Hypothalamus (tissue), 51 donors: ENCODE measurements around the gene CNTD1.
A peak's percentile ranks its signal among the peaks of the same experiment; 100 is the strongest.
"Not testable (repeated sequence)": the region's sequence is repeated elsewhere in the genome, so short reads cannot be mapped to it uniquely, and the experiment has no call there.

Experiments used
- DNase-seq, 51 donors: peaks; one replicate each; lab custom pipeline; 2025; lab: John Stamatoyannopoulos, UW

CNTD1 gene, protein sequence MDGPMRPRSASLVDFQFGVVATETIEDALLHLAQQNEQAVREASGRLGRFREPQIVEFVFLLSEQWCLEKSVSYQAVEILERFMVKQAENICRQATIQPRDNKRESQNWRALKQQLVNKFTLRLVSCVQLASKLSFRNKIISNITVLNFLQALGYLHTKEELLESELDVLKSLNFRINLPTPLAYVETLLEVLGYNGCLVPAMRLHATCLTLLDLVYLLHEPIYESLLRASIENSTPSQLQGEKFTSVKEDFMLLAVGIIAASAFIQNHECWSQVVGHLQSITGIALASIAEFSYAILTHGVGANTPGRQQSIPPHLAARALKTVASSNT

GRCh38 chr17:42798383-42799380 is at the start of gene CNTD1, which contains the start of gene COA3:
TSS of gene CNTD1 (plus strand) at chr17:42798861. CDS start at chr17:42799068, 207 bp downstream.
TSS of gene COA3 (minus strand) at chr17:42798704. CDS start at chr17:42798681, 23 bp downstream.
- DNase-seq: peak; percentile 23 to 84 (median 69)

DNA sequence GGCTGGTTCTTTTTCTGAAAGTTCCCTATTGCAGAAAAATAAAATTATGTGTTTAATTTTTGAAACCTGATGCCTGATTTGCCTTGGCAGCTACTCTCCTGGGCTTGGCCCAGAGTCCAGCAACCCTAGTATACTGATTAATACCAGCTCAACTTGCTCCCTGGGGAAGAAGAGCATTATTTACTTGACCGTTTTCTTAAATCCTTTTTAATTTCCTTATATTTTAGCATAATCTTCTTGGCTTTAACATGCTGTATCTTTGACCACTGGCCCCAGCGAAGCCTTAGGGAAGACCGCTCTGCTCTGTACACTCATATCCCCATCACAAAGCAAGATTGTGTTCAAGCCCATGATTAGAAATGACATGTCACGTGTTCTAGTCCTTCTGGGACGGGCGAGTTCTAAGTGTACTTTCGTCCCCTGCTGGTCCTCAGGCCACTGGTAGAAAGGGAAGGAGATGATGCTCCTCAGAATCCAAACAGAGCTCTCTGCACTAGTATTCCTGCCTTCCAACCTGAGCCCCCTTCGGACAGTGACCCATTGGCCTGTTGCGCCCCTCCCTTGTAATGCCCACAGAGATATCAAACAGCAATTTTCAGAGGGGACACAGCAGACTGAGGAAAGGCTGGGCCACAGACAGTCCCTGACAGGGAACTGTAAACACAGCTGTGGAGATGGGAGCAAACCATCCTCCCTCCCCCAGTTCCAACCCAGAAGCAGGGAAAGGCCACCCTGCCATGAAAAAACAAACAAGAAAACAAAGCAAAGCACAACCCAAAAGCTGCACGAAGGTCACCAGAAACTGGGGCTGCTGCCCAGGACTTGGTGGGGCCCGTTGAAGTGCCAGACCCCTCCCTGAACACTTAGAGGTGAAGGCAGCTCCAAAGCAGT is 49.5 kb upstream of the CNTD1 start:
- DNase-seq: peak in 3 of 51 donors; percentile 11 to 47 (median 20)

DNA sequence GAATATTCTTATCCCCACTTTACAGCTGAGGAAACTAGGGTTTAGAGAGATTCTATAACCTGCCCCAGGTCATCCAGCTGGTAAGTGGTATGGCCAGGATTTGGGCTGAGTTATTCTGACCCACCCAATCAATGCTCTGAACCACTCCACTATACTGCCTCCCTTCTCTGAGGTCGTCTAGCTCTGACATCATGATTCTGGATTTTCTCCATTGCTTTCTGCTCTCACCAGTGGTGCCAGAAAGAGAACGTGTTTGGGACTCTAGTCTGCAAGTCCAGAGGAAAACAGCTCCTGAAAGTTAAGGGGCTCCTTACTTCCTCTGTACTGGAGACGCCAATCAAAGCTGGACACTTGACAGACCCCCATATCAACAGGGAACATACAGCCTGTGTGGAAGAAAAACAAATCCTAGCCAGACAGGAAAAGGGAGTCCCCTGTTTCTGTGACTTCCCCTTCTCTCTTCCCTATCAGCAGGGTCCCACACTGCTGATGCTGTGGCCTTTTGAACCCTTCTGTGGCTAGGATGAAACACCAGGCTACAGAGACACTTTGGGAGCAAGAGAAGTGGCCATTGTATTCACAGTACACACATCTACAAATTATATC is 47.8 kb upstream of the CNTD1 start:
- DNase-seq: peak in 1 of 51 donors; percentile 4

- DNase-seq: no peak
Observed at GRCh38 chr17:42751628-42752027, 47.0 kb upstream of the CNTD1 start.

DNA sequence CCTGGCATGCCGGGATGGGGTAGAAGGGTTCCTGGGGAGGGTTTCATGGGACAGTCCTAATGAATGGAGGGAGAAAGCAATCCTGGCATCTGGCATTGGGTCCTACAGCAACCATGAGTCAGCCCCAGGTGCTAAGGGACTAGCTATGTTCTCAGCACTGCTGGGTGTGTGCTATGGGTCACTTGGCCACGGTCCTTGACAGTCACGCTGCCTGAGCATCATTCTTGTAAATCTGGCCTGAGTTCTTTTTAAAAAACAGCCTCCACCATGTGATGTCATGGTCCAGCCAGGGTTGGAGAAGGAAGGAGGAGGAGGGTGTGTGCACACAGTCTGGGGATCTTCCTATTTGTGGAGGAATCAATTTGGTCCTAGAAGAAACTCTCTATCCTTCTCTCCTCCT is 43.9 kb upstream of the CNTD1 start:
- DNase-seq: peak in 1 of 51 donors; percentile 7

- no peak for DNase-seq
Observed at GRCh38 chr17:42759982-42760651, 38.5 kb upstream of the CNTD1 start.

GRCh38 chr17:42760652-42761581 is 37.7 kb upstream of the CNTD1 start, which contains the start of gene RAMP2:
TSS of gene RAMP2 (plus strand) at chr17:42761227. CDS start at chr17:42761262, 35 bp downstream.
- no peak for DNase-seq

DNA sequence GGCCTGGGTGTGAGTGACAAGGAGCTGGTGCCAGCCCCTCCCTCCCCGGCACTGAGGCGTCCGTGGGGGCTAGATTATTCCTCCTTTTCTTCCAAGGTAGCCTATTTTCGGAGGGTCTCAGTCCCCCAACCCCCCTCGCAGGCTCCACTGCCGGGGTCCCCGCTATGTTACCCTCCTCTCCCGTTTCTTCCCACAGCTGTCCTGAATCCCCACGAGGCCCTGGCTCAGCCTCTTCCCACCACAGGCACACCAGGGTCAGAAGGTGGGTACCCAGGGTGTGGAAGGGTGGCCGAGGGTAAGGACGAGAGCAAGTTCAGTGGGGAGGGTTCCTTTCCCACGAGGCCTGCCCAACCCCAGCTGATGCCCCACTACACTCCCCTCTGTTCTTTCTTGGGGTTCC is 37.0 kb upstream of the CNTD1 start:
- DNase-seq: no peak

GRCh38 chr17:42766124-42766523 is 32.5 kb upstream of the CNTD1 start:
- no peak for DNase-seq

GRCh38 chr17:42767512-42767911 is 31.1 kb upstream of the CNTD1 start:
- DNase-seq: no peak

- not testable (repeated sequence) for DNase-seq
Observed at GRCh38 chr17:42768006-42768405, 30.7 kb upstream of the CNTD1 start.

- not testable (repeated sequence) for DNase-seq
Observed at GRCh38 chr17:42769964-42770363, 28.7 kb upstream of the CNTD1 start.

- DNase-seq: no peak
Observed at GRCh38 chr17:42772945-42773289, 25.7 kb upstream of the CNTD1 start.

DNA sequence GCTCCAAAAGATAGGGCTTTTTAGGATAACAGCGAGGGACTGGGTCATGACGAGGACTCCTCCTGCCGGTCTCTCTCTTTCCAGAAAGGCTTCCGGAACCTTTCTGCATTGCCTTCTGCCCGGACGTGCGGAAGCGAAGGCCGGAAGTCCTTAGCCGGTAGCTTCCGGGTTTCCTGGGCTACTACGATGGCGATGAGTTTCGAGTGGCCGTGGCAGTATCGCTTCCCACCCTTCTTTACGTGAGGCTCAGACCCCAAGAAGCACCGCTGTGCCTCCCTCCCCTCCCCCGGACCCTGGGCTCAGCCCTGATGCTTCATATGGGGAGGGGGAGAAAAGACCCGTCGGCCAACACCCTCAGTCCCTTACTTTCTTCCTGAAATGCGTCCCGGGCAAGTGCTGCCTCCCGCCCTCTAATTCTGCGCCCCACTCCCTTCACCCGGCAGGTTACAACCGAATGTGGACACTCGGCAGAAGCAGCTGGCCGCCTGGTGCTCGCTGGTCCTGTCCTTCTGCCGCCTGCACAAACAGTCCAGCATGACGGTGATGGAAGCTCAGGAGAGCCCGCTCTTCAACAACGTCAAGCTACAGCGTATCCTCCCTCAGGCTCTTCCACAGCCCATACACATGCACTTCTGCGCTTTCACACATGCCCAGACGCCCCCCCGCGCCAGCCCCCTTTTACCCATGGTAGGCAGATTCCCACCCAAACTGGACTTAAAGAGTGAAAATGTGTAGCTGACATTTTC is 25.2 kb upstream of the CNTD1 start, which contains the start of gene VPS25:
Gene VPS25 (plus strand): TSS at position 160 of the 746 bp plus-strand sequence. CDS start 27 bp downstream, at position 187.
- peak in 50 of 51 donors; percentile 30 to 87 (median 68) for DNase-seq

DNA sequence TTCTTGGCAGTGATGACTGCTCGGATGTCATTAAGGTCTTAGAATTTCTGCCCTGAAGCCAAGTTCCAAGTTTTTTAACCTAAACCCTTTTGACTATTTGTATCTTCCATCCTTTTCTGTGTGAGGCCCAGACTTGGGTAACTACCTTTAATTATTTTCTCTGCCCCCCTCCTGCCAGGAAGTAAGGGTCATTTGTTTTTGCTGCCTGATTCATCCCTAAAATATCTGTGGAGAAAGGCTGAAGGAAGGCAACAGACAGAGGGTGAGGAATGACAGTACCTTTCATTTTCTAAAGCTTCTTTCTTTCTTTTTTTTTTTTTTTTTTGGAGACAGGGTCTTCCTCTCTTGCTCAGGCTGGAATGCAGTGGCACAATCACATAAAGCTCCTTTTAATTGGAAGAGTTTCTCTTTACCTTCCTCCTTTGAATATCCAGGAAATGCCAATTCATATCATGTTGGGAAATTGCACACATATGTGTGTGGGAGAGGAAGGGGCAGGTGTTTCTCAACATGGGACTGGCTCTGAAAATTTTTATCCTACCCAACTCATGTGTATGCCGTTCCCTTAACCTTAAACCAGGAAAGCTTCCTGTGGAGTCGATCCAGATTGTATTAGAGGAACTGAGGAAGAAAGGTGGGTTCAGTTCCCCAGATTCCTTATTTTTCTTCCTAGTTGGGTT is 24.5 kb upstream of the CNTD1 start:
- DNase-seq: no peak

DNA sequence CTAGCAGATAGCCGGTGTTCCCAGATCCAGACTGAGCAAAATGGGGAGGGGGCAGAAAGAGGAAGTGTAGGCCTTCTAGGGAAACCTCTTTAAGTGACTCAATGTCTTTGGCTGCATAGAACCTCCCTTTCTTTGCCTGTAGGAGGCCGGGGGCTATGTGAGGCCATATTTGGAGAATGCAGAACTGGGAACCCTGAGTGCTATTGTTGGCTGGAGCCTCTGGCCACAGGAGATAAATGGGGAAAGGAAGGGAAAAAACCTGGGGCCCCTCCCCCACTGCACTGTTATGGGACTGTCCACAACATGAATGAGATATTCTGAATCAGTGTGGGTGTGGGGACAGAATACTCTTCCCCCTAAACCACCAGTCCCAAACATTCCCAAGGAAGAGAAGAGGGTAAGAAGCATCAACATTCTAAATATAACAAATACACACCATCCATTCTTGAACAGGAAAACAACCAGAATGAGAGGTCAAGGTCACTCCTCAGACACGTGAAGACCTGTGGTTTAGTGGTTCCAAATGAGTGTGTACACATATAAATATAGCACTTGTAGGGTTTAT is 23.0 kb upstream of the CNTD1 start:
- no peak for DNase-seq
